ENCODE measurements around the gene C2CD4A. TPM values are rescaled to one million over a fixed set of nuclear protein-coding genes. Genes with fewer than 3 reads are reported as not detected.

Gene C2CD4A
- total RNA-seq, 4 donors from 2014 or later = 0.09 to 0.60 TPM; not detected in 2

GRCh38 chr15:62053439-62054085 is 13.2 kb upstream of the C2CD4A start:
- TF ChIP-seq CTCF (IDR thresholded peaks at IDR 0.05) = no peak
- DNase-seq (ENCODE audit: low spot score) (no peak), ATAC-seq (ENCODE audit: low FRiP score) (no peak)

DNA sequence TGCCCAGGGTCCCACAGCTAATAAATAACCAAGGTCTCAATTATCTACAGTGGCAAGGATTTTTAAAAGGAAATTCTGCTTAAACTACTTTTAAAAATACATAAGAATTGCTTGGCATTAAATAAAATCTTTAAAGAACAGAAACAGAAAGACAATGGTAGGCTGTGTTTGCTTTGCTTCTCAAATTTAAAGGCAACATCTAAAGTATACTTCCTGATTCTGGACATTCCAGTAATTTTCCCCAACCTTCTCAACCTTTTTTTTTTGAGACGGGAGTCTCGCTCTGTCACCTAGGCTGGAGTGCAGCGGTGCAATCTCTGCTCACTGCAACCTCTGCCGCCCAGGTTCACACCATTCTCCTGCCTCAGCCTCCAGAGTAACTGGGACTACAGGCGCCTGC is 11.8 kb upstream of the C2CD4A start:
- ATAC-seq (ENCODE audit: low FRiP score) (no peak), DNase-seq (ENCODE audit: low spot score) (no peak)
- no peak for TF ChIP-seq CTCF (IDR thresholded peaks at IDR 0.05)

- TF ChIP-seq CTCF (IDR thresholded peaks at IDR 0.05) = no peak
- no peak for DNase-seq (ENCODE audit: low spot score)
- no peak for ATAC-seq (ENCODE audit: low FRiP score)
Measured at GRCh38 chr15:62057341-62057980, 9.3 kb upstream of the C2CD4A start.

GRCh38 chr15:62058327-62059028 is 8.3 kb upstream of the C2CD4A start:
- TF ChIP-seq CTCF (IDR thresholded peaks at IDR 0.05) = no peak
- no peak for ATAC-seq (ENCODE audit: low FRiP score)
- DNase-seq (ENCODE audit: low spot score) = no peak

DNA sequence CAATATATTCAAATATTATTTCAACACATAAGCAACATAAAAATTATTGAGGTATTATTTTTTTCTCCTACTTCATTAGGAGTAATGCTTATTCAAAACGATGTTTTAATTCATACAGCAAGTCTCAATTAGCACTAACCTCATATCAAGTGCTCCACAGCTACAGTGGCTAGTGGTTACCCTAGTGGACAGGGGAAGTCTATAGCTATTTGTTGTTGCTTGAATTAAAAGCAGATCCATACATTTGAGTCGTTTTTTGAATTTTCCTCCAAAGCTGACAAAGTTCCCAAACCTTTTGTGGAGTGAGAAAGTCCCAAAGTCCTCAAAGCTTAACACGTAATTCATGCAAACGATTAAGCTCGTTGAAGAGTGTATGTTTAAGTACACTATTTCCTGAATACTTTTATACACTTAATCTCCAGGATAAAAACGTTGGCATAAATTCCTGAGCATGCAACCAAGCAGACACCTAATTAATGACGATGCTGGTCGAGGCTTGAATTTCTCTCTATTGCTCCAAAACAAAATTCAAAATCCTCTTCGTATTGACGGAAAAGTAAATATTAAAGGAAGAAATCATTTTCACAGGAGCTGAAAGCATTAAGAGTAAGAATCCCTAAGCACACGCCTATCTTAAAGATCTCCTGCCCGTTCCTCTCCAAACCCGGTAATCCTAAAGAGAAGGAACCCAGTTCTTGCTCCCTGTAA is 7.5 kb upstream of the C2CD4A start:
- ATAC-seq (ENCODE audit: low FRiP score) = no peak
- no peak for TF ChIP-seq CTCF (IDR thresholded peaks at IDR 0.05)

DNA sequence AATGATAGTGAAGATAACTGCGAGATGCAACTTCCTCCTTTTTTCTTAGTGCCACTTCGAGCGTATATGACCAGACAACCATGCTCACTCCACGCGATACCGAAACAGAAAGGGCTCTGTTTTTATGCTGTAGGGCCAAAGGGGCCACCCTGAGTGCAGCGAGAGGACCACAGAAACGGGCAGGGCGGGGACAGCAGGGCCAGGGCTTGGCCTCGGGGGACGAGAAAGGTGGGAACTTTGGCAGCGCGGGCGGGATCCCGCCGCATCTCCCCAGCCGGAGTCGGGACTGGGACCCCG is 7.0 kb upstream of the C2CD4A start:
- TF ChIP-seq CTCF (IDR thresholded peaks at IDR 0.05) = no peak
- no peak for DNase-seq (ENCODE audit: low spot score)
- peak; percentile 78 for ATAC-seq (ENCODE audit: low FRiP score)

More for the DNA sequence above, 7.5 kb upstream of the C2CD4A start:
- DNase-seq (ENCODE audit: low spot score) = no peak
